H9 (cell line): ENCODE results near the gene TTYH2. TPM values are rescaled to one million over a fixed set of nuclear protein-coding genes. Genes with fewer than 3 reads are reported as not detected.

Experiments
- DNase-seq: peaks from one replicate; pipeline ENCODE4 v3.0.0-alpha.2; 2017
- H2AFZ ChIP-seq: one replicate; pipeline ENCODE4 v1.6.1; 2013; ENCODE audit warnings: mild to moderate bottlenecking, low read length, control low read depth, moderate library complexity
- H2AK5ac ChIP-seq: 2 replicates; pipeline ENCODE4 v1.6.1; 2013; ENCODE audit warnings: low read length, control low read depth, mixed read lengths; ENCODE audit not compliant: insufficient read length
- H2BK120ac ChIP-seq: one replicate; pipeline ENCODE4 v1.6.1; 2013; ENCODE audit warnings: low read depth, mild to moderate bottlenecking, low read length, control low read depth, inconsistent platforms; ENCODE audit not compliant: poor library complexity, severe bottlenecking
- H2BK12ac ChIP-seq: 2 replicates; pipeline ENCODE4 v1.6.1; 2013; ENCODE audit warnings: low read length, control low read depth, mixed read lengths, low read depth; ENCODE audit not compliant: insufficient read length
- H2BK15ac ChIP-seq: 2 replicates; pipeline ENCODE4 v1.6.1; 2013; ENCODE audit warnings: low read depth, low read length, control low read depth
- H2BK20ac ChIP-seq: one replicate; pipeline ENCODE4 v1.6.1; 2013; ENCODE audit warnings: low read depth, mild to moderate bottlenecking, low read length, control low read depth, inconsistent platforms; ENCODE audit not compliant: poor library complexity, severe bottlenecking
- H2BK5ac ChIP-seq: 2 replicates; pipeline ENCODE4 v1.6.1; 2013; ENCODE audit warnings: low read length, control low read depth, mixed read lengths; ENCODE audit not compliant: insufficient read length
- H3K14ac ChIP-seq: 2 replicates; pipeline ENCODE4 v1.6.1; 2013; ENCODE audit warnings: low read length, control low read depth; ENCODE audit not compliant: insufficient read depth
- H3K18ac ChIP-seq: 2 replicates; pipeline ENCODE4 v1.6.1; 2013; ENCODE audit warnings: low read depth, mild to moderate bottlenecking, mixed read lengths, low read length, control low read depth; ENCODE audit not compliant: insufficient read length
- H3K23ac ChIP-seq: 2 replicates; pipeline ENCODE4 v1.6.1; 2013; ENCODE audit warnings: low read length, control low read depth, mixed read lengths, low read depth; ENCODE audit not compliant: insufficient read length
- H3K23me2 ChIP-seq: 2 replicates; pipeline ENCODE4 v1.6.1; 2013; ENCODE audit warnings: low read depth, mild to moderate bottlenecking, mixed read lengths, low read length, control low read depth; ENCODE audit not compliant: insufficient read length, poor library complexity, severe bottlenecking
- H3K27ac ChIP-seq: 2 replicates; pipeline ENCODE4 v1.5.1; 2013; ENCODE audit warnings: low read length, control low read depth, mixed read lengths, low read depth; ENCODE audit not compliant: insufficient read length
- H3K27me3 ChIP-seq: 2 replicates; pipeline ENCODE4 v1.6.1; 2013; ENCODE audit warnings: low read length, control low read depth, inconsistent platforms; ENCODE audit not compliant: insufficient read depth
- H3K4ac ChIP-seq: 2 replicates; pipeline ENCODE4 v1.6.1; 2013; ENCODE audit warnings: low read depth, mild to moderate bottlenecking, control low read depth, inconsistent platforms, low read length, moderate library complexity
- H3K4me1 ChIP-seq: 2 replicates; pipeline ENCODE4 v1.6.1; 2013; ENCODE audit warnings: low read length, control low read depth, inconsistent platforms; ENCODE audit not compliant: insufficient read depth
- H3K4me2 ChIP-seq: 2 replicates; pipeline ENCODE4 v1.6.1; 2013; ENCODE audit warnings: low read length, control low read depth, mixed read lengths; ENCODE audit not compliant: insufficient read length, insufficient read depth
- H3K56ac ChIP-seq: 2 replicates; pipeline ENCODE4 v1.6.1; 2013; ENCODE audit warnings: low read depth, mild to moderate bottlenecking, mixed read lengths, low read length, control low read depth; ENCODE audit not compliant: insufficient read length
- H3K79me1 ChIP-seq: 2 replicates; pipeline ENCODE4 v1.6.1; 2013; ENCODE audit warnings: low read depth, mild to moderate bottlenecking, moderate library complexity, low read length, control low read depth, inconsistent platforms; ENCODE audit not compliant: insufficient read depth, poor library complexity, severe bottlenecking
- H3K79me2 ChIP-seq: 2 replicates; pipeline ENCODE4 v1.6.1; 2013; ENCODE audit warnings: low read length, control low read depth, inconsistent platforms; ENCODE audit not compliant: insufficient read depth
- H3K9ac ChIP-seq: 2 replicates; pipeline ENCODE4 v1.6.1; 2013; ENCODE audit warnings: low read length, control low read depth, mixed read lengths; ENCODE audit not compliant: insufficient read length; ENCODE audit errors: extremely low read depth
- H3K9me3 ChIP-seq: one replicate; pipeline ENCODE4 v1.6.1; 2013; ENCODE audit warnings: low read depth, low read length, inconsistent platforms; ENCODE audit not compliant: control insufficient read depth
- H3T11ph ChIP-seq: one replicate; pipeline ENCODE4 v1.6.1; 2013; ENCODE audit warnings: mild to moderate bottlenecking, low read length, control low read depth, inconsistent platforms
- H4K20me1 ChIP-seq: one replicate; pipeline ENCODE4 v1.6.1; 2013; ENCODE audit not compliant: control insufficient read depth, insufficient read length, insufficient read depth
- H4K5ac ChIP-seq: 2 replicates; pipeline ENCODE4 v1.6.1; 2013; ENCODE audit warnings: low read depth, mild to moderate bottlenecking, mixed read lengths, low read length, control low read depth; ENCODE audit not compliant: insufficient read length
- H4K8ac ChIP-seq: replicated peaks from 2 replicates; pipeline ENCODE4 v1.6.1; 2013; ENCODE audit warnings: low read length, control low read depth, mixed read lengths, low read depth; ENCODE audit not compliant: insufficient read length
- H4K91ac ChIP-seq: 2 replicates; pipeline ENCODE4 v1.6.1; 2013; ENCODE audit warnings: low read depth, mild to moderate bottlenecking, moderate library complexity, mixed read lengths, low read length, control low read depth; ENCODE audit not compliant: insufficient read length
- H3K27ac Mint-ChIP-seq, 3 experiments: 2 replicates in 2 of 3; 3 replicates in 1 of 3; pipeline ENCODE4 v1.8.0; 2020 to 2021; ENCODE audit warnings: mixed read lengths in 3 of 3, mild to moderate bottlenecking in 1 of 3, moderate library complexity in 1 of 3
- H3K27me3 Mint-ChIP-seq: 2 replicates; pipeline ENCODE4 v1.8.0; 2021; ENCODE audit warnings: low read depth, mild to moderate bottlenecking, moderate library complexity, mixed read lengths
- H3K36me3 Mint-ChIP-seq, 3 experiments: 2 replicates in 2 of 3; 3 replicates in 1 of 3; pipeline ENCODE4 v1.8.0; 2020 to 2021; ENCODE audit warnings: low read depth in 3 of 3, mixed read lengths in 3 of 3; ENCODE audit not compliant: insufficient read depth in 1 of 3
- H3K4me1 Mint-ChIP-seq, 2 experiments: 2 replicates each; pipeline ENCODE4 v1.8.0; 2020; ENCODE audit warnings: mixed read lengths in 2 of 2
- H3K4me3 Mint-ChIP-seq, 2 experiments: 2 replicates in 1 of 2; 3 replicates in 1 of 2; pipeline ENCODE4 v1.8.0; 2020 to 2021; ENCODE audit warnings: mild to moderate bottlenecking in 2 of 2, mixed read lengths in 2 of 2, moderate library complexity in 1 of 2
- H3K9me3 Mint-ChIP-seq, 2 experiments: 2 replicates in 1 of 2; 3 replicates in 1 of 2; pipeline ENCODE4 v1.8.0; 2020; ENCODE audit warnings: mild to moderate bottlenecking in 2 of 2, mixed read lengths in 2 of 2, moderate library complexity in 1 of 2
- WGBS: extraction: QIAGEN DNeasy Blood & Tissue Kit; methylation state at CpG from one replicate; pipeline ENCODE4 v1.1.7; 2013; ENCODE audit warnings: missing lambda C conversion rate, low lambda C conversion rate, mixed read lengths; ENCODE audit not compliant: insufficient read length; ENCODE audit errors: extremely low coverage; 5-methylcytosine and 5-hydroxymethylcytosine counted together
- total RNA-seq: library from RNA; stranded (reverse); gene quantifications from 2 replicates; pipeline ENCODE4 v1.2.1, GENCODE V29; 2021
- TF ChIP-seq, protein P1 (sequence below): fragments of 200-600 bp; sonication (generic); conservative IDR thresholded peaks from 3 replicates; pipeline ENCODE4 v1.8.0; 2021; ENCODE audit warnings: antibody characterized with exemption, mild to moderate bottlenecking

The TTYH2 gene
- total RNA-seq, 1 experiment from 2014 or later, result 1.6 TPM

DNA sequence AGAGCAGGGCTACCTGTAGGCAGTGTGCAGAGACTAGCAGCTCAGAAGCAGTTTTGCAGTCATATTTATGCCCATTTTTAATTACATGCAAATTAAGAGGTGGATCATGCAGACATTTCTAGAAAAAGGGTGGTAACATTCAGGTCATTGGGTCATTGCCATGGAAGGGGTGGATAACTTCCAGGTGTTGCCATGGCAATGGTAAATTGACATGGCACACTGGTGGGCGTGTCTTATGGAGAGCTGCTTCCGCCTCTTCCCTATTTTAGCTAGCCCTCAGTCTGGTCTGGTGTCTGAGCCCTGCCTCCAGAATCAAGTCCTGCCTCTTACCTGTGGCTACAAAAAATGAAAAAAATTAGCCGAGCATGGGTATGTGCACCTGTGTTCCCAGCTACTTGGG, 57.9 kb downstream of the TTYH2 start:
- Mint-ChIP-seq H3K9me3 (no peaks in the 10 kb centered on the region), H3K36me3 (no peaks in the 10 kb centered on the region), H3K4me1 (peaks cover 24 to 47% of the 10 kb centered on the region in 2 experiments), H3K27ac (no peak overlapping the region), H3K27me3 (peaks cover 60% of the 10 kb centered on the region), H3K4me3 (no peak overlapping the region)
- H3K56ac ChIP-seq, result no peak overlapping the region
- H2BK5ac ChIP-seq, result no peak overlapping the region
- H3K27me3 ChIP-seq, result no peaks in the 10 kb centered on the region; the same call in 1 of the 2 replicates
- no peak overlapping the region for H4K8ac ChIP-seq
- H3K4ac ChIP-seq, result no peak overlapping the region
- no peaks in the 10 kb centered on the region for H3K79me1 ChIP-seq
- no peak overlapping the region for H2BK12ac ChIP-seq
- no peak overlapping the region for H3K27ac ChIP-seq
- H3T11ph ChIP-seq, result no peak overlapping the region
- H4K91ac ChIP-seq, result no peak overlapping the region
- H2BK120ac ChIP-seq, result no peak overlapping the region
- H3K4me2 ChIP-seq, result no peak overlapping the region
- H3K9me3 ChIP-seq, result no peaks in the 10 kb centered on the region
- H3K23ac ChIP-seq, result no peak overlapping the region
- H2BK15ac ChIP-seq, result no peak overlapping the region
- H3K4me1 ChIP-seq, result no peaks in the 10 kb centered on the region; the same call in 1 of the 2 replicates
- H2AK5ac ChIP-seq, result no peak overlapping the region
- H3K14ac ChIP-seq, result no peak overlapping the region
- H3K9ac ChIP-seq, result no peak overlapping the region
- peaks cover 4% of the 10 kb centered on the region for H3K23me2 ChIP-seq
- no peak overlapping the region for H2AFZ ChIP-seq
- H4K5ac ChIP-seq, result no peak overlapping the region
- DNase-seq, result no peak
- H4K20me1 ChIP-seq, result no peaks in the 10 kb centered on the region
- no peak overlapping the region for H3K18ac ChIP-seq
- TF ChIP-seq, protein P1, sequence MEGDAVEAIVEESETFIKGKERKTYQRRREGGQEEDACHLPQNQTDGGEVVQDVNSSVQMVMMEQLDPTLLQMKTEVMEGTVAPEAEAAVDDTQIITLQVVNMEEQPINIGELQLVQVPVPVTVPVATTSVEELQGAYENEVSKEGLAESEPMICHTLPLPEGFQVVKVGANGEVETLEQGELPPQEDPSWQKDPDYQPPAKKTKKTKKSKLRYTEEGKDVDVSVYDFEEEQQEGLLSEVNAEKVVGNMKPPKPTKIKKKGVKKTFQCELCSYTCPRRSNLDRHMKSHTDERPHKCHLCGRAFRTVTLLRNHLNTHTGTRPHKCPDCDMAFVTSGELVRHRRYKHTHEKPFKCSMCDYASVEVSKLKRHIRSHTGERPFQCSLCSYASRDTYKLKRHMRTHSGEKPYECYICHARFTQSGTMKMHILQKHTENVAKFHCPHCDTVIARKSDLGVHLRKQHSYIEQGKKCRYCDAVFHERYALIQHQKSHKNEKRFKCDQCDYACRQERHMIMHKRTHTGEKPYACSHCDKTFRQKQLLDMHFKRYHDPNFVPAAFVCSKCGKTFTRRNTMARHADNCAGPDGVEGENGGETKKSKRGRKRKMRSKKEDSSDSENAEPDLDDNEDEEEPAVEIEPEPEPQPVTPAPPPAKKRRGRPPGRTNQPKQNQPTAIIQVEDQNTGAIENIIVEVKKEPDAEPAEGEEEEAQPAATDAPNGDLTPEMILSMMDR, result no peak
- no peaks in the 10 kb centered on the region for H3K79me2 ChIP-seq
- no CpG with 5 or more reads among the region's 3 CpGs for WGBS
- no peak overlapping the region for H2BK20ac ChIP-seq
